ENCODE data around the gene NAT10.

GRCh38 chr11:34161361-34161760 lies 55.9 kb downstream of the NAT10 start:
- TF ChIP-seq EZH2 (IDR thresholded peaks at IDR 0.05; ENCODE audit: insufficient read depth, poor library complexity, severe bottlenecking): no peak
- no peak for TF ChIP-seq EZH2phosphoT487 (IDR thresholded peaks at IDR 0.05; ENCODE audit: insufficient read depth, low read depth)
